CD4-positive, alpha-beta T cell treated with Interleukin-6 at 100 ng/mL for 8 hours (primary cell): ENCODE data around the gene EGLN3.
"Not testable (repeated sequence)": the region's sequence is repeated elsewhere in the genome, so short reads cannot be mapped to it uniquely, and the experiment has no call there.

Source experiments
- DNase-seq: peaks from one replicate; pipeline ENCODE4 v3.0.0-alpha.2; 2020; ENCODE audit warnings: mixed read lengths, low spot score

The EGLN3 gene

DNA sequence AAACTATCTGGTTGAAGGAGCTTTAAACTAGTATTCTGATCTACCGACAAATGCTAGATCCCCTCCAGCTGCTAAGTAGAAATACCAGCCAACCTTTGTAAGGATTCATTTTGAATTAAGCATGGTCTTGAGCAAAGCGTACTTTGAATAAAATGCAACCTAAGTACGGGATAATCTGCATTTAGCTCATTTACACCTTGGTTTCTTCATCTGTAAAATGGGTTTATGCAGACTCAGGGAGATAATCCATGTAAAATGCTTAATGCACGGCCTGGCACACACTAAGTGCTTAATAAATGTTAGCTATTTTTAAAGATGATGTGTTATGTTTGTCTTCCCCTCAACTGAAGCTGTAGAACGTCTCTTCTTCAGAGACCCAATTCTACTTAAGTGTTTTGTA, 15.9 kb downstream of the EGLN3 start:
- no peak for DNase-seq

DNA sequence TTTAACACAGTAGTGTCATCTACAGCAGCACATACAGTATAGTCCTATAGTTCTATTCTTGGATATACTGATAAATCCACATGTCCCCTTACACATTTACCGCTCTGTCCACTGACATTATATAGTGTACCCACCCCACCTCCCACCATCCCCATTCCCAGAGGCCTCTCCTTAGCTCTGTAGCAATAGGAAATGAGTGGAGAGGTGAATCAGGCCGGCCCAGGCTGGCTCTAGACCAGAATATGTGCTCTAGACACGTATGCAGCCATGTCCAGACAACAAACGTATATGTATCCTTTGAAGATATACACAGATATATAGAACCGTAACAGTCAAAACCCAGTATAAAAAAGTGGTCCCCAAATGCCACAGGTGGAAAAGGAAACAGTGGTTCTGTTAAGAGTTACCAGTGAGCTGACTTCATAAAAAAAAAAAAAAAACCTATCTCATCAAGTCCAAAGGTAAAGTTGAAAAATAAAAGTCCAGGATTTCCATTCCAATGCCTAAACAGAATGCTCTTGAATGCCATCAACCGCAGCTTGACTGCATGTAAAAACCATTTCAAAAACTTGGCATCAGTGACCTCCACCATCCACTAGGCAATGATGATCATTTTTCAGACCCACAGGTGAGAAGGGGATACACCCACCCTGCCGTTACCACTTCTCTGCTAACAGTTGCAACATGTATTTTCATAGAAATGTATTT, 16.7 kb downstream of the EGLN3 start:
- no peak for DNase-seq

DNA sequence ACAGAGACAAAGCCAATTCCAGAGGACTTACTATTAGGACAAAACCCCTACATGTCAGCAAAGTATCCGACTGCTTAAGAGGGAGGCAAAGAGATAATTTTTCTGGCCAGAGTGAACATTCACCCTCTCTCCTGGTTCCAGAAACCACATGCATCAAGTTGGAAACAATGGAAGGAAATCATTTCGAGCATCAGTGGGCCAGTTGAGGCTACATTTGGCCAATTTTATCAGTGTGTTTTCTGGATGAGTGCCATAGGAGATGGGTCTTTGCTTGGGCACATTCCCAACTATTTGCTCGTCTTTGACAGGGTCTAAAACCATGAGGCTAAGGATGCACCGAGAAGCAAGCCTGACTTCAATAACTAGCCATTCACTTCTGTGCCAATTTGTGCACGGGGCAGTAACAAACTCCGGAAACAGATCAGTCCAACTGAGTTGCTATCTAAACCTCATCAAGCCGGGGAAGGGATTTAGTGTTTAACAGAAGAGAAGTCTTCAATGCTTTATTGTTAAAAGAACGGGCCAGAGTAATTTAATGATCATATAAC, 17.4 kb downstream of the EGLN3 start:
- DNase-seq = no peak

DNA sequence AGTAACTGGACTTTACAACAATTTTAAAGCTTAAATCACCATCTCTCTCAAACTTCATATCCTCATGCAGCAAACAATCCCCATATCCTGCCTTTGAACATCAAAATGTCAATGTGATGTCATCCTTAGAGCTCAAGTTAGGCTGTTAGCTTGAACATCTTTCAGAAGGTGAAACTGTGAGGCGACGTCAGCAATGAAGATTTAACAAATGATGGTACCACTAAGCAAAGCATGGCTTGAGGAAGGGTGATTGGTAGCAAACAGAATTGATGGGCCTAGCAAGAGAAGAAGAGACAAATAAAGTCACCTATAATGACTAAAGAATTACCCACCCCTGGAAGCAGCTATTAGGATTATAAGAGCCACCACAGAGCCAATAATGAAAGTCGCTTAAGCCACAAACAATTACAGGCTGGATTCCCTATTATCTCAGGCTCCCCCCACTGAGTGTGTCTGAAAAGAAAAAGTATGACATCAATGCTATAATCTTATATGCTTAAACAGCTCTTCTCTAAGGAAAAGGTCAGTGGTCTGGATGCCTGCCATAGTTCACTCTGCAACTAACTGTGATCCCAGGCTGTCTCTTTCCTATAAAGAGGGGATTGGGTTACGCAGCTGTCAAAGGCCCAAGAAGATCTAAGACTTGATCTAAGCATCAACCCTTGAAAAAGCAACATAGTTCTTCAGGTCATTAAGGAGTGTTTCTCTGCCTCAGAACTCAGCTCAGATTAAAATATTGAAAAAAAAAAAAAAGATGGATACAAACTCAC, 18.1 kb downstream of the EGLN3 start:
- no peak for DNase-seq

DNA sequence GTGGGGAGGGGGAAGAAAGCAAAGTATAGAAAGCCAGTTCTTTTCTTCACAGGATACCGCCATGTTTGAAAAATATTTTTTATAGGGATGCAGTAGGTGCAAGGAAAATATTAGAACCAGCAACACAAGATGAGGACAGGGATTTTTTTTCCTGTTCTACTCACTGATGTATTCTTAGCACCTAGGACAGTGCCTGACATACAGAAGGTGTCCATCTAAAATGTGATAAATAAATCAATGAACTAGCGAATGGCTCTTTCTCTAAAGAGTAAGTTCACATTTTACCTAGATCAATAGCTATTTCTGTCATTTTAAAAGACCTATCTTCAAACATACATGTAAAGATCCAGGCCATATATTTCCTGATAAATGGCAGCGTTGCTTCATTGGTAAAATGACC, 18.8 kb downstream of the EGLN3 start:
- DNase-seq = no peak

DNA sequence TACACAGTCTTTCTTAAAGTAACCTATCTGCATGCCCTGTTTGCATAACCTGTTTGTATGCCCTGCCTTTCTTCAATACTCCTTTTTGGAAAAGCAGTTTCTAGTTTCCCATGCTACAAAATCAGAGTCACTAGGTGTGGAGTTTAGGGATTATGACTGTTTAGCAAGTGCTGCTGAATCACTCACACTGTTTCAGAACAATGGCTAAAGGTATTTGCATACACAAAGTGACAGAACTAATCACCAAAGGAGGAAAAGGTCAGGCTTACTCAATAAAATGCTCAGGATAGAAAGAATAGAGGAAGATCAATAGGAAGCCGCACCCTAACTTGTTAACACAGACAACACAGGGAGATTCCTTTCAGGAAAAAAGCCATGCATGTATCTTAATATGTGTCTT, 19.4 kb downstream of the EGLN3 start:
- no peak for DNase-seq

DNA sequence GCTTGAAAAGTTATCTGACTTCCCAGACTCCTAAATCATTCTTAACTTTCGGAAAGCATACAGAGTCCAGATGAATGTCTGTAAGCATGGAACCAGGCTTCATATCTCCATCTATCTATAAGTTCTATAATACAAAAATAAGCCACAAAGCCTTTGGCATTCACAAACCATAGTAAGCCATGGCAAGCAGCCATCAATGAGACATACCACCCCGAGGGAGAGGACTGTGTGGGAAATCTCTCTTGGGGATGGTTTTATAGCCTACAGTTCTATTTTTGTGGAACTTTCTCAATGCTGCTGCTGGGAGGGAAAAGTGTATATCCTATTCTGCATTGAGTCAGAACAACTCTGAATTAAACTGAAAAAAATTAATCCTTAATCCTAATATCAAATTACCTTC, 20.4 kb downstream of the EGLN3 start:
- DNase-seq = no peak

DNA sequence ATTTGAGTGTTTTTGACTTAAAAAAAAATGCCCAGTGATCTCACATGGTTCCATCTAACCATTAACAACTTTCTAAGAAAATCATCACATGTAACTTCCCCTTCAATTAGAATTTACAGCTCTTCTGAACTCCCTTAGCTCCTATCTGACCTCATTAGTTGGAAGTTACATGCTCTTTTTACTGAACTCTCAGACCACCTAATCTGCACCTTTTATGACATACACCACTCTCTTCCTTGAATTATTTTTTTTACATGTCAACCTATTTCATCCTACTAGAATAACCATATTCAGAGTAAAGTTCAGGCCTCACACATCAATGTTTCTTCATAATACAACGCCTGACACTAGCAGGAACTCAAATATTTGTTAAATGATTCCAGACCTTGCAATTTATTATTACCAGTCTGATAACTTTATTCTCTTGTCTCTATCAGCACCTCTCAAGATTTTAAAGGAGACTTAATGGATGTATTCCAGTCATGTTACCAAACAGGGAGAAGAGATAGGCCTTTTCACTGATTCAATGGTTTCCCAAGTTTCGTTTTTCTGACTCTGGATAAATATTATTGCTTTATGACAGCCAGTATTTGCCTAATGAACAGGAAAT, 21.0 kb downstream of the EGLN3 start:
- DNase-seq = no peak

DNA sequence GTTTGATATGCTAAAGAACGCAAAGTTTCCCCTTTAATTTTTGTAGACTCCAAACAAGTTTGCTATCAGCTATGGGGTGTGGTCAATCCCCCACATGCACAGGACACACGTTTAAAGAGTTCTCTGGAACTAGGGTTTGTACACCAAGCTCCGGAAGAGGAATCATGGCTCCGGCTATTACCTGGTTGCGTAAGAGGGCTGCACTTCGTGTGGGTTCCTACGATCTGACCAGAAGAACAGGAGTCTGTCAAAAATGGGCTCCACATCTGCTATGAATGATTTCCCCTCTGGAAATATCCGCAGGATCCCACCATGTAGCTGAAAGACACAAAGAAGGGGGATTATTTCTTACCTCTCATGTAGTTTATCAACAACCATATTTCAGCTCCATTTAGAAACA, 22.0 kb downstream of the EGLN3 start:
- no peak for DNase-seq

DNA sequence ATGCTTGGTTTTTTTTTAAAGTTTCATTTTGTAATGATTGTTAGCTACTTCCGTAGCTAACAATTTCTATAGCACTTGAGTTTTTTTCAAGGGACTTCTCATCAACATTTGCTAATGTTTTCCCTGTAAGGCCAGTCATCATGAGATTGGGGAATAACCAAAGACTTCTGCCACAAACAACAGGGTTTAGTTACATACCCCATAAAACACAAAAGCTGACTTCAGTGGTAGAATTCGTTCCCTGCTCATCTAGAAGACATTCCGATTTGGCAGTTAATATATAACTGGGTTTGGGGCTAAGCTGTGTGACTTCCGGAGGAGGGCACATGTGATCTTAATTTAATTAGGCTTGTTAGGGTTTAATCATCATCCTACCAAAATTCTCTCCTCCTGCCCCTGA, 22.9 kb downstream of the EGLN3 start:
- no peak for DNase-seq

DNA sequence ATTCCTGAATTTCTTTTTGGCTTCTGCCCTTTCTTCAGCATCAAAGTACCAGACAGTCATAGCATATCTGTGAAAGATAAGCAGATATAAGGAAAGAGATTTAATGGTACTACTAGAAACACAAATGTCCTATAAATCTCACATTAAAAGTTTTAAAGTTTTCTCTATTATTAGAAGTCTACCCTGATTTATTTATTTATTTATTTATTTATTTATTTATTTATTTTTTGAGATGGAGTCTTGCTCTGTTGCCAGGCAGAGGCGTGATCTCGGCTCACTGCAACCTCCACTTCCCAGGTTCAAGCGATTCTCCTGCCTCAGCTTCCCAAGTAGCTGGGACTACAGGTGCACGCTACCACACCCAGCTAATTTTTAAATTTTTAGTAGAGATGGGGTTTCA, 23.9 kb downstream of the EGLN3 start:
- not testable (repeated sequence) for DNase-seq

DNA sequence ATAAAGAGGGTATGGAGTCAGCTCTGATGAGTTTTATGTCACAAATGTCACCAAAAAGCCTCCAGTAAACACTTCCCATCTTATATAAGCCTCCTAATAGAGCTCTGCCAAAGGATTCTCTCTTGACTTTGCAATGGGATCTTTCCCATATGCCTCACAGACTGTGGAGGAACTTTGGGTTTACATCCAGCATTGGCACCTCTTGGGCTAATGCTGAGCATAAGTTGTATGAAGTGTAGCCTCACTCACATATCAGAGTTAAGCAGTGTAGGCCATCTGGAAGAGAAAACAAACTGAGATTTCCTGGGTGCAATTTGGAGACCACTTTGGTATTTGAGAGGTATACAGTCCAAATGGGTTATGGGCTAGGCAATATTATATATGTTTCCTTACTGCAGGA, 24.9 kb downstream of the EGLN3 start:
- no peak for DNase-seq

DNA sequence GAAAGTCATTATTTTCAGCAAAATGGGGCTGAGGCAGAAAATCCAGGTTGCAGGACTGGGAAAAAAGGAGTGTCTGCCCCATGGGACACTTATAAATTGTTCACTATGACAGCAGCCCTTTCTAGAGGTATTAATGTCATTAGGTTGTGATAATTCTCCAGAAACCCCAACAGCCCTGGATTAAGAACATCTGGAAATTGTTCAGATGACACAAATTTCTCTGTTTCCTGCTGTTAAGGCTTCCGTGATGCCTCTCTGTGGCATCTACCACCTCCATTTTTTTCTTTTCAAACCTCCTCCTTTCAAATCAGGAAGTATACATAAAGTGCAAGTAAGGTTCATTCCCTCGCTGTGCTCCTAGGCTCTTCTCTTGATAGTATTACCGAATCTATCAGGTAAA, 25.6 kb downstream of the EGLN3 start:
- no peak for DNase-seq

DNA sequence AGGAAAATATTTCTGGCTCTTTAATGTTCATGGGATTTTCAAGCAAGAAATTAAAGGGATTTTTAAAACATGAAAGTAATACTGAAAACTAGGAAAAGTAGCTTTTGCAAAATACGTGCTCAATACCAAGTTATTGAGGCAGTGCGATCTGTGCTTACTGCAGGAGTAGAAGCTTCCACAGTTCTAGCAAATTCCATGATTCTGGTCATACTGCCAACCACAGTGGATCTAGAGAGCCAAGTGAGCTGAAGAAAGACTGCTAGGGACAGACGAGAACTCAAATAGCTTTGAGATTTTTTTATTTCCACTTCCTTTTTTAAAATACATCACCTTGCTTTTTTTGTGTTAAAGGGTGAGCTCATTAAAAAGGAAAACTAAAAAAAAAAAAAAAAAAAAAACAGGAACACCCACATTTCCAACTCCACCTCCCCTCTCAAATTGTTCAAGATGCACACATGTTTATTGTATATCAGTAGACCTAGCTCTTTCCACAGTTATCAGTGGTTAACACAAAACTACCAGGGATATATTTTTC, 26.2 kb downstream of the EGLN3 start:
- DNase-seq = no peak

DNA sequence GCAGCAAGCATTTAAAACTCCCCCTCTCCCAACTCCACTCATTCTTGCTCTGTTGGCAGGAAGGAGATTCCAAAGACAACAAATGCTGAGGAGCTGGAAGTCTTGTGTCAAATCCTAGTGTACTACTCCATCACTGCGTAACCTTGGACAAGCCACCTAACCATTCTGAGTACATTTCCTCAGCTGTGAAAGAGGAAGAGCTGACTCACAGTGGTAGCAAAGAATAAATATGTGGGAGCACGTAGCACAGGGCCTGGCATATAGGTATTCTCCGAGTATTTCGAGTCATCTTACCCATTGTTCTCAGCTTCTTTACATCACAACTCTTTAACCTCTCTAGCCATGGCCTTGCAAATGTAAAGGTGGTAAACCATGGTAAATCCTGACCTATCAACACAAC, 28.7 kb downstream of the EGLN3 start:
- no peak for DNase-seq

DNA sequence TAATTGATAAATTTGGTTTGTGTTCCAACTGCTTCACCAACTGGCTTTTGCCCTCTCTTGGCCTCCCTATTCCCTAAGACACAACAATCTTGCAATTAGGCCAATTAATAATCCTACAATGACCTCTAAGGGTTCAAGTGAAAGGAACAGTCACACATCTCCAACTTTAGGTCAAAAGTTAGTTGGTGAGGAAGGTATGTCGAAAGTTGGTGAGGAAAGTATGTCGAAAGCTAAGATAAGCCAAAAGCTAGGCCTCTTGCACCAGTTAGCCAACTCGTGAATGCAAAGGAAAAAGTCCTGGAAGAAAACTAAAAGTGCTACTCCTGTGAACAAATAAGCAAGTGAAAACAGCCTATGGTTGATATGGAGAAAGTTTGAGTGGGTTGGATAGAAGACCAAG, 32.6 kb downstream of the EGLN3 start:
- no peak for DNase-seq

DNA sequence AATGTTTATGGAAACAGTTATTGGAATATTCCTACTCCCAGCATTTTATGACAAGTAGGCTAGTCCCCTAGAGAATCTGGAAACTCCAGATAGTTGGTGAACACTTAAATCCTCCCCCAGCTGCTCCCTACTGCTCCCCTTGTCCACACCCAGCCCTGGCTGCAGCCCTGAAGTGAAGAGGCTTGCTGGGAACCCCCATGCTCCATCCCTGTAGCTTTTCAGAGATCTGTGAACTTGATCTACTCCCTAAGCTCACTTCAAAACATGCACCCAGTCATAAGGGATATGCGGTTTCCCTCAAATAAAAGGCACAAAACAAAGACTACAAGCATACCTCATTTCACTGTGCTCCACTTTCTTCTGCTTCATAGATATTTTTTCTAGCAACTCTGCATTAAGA, 33.2 kb downstream of the EGLN3 start:
- DNase-seq = no peak

DNA sequence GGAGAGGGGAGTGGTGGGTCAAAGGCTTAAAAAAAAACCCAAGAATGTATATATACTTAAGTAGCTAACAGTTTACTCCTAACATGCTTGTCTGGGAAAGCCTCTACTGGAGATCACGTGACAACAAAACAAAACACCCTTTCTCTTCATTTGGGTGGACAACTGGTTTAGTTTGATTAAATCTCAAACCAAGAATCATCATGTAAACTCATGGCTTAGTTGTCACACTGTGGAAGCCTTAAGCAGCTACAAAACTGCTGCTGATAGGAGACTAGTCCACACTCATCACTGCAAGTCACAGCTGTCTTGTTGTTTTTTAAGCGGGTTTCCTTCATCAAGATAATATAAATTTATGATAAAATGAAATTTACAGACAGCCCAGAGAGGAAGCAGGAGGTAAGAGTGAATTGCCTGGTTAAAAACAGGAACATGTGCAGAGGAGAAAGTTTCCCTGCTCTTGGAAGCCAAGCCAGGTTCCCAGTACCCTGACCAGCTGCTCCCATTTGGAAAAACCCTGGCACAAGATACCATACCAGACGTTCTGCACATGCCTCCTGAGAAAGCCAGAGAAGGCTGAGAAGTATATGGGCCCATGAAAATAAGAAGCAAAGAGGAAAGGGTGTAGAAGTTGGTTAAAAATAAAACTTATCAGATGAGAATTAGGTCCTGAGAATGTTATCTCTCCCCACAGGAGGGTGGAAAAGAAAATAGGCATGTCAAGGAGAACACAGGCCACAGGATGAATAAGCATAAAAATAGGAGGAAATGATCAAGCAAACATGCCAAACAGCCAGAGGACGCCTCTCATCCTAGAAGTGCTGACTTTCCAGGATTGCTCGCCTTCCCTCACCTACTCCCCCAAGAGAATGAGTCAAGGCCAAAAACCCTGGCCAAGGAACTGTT, 34.0 kb downstream of the EGLN3 start:
- no peak for DNase-seq

DNA sequence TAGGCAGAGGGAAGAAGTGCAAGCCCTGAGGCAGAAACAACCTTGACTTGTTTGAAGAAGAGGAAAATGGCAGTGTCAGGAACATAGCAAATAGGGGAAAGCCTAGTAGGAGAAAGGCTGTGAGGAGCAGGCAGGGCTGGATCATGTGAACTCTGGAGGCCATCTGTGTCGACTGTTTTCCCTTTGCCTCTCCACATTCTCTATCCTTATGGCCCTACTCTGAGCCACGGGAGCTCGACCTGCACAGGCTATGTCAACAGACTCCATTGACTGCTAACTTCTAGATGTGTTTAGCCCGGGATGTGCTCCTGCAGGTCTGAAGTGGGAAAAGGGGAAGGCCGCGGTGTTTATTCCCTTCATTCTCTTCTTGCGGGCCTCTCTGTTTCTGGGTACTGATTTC, 35.2 kb downstream of the EGLN3 start:
- no peak for DNase-seq

DNA sequence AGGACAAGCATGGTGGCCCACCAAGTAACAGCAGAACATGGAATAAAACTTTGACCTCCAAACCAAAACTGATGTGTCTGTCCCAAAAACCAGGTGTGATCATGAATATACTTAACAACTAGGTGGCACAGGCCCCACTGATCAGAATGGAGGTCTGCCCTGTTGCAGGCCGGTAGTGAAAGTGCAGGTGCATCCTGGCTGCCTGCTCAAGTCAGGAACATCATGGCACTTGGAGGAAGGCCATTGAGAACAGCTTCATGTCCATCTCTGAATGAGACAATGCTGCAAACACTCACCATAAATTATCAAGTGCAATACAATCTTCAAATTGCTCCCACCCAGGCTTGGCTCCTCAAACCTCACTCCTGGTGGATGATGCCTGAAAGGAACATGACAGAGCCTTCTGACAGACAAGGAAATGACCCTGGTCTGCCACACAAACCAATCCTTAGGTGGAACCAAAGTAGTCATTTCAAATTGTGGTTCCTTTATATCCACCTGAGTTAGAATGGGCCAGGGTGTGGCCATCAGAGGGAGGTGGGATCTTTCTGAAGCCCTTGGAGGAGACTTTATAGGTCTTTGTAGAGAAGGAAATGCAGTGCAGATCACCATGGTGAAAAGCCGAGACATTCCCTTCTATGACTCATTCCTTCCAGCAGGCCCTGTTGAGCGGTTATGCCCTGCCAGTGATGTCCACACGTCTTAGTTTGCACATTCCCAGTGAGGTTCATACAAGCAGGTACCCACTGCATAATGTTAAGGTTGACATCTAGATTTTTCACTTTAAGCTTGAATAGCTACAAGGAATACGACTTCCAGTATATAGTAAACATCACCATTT, 36.0 kb downstream of the EGLN3 start:
- no peak for DNase-seq

DNA sequence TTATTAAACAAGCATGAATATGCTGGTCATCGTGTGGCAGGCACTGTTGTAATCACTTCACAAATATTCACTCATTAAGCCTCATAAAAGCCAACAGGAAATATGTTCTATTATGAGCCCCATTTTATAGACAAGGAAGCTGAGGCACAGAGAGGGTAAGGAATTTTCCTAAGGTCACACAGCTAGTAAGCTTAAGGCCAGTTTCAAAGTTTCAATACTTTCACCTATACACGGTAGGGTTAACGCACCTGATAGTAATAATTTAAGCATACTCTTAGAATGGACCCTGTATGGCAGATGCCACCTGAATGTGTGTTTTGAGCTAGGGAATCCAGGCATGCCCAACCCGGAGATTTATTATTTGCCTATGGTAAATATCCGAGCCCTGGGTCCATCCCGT, 39.8 kb downstream of the EGLN3 start:
- no peak for DNase-seq
